Renal cortex interstitium (tissue), 11 donors: Measurements from ENCODE around the gene ZNF792. TPM values are rescaled to one million over a fixed set of nuclear protein-coding genes. Genes with fewer than 3 reads are reported as not detected.
"Not testable (repeated sequence)": the region's sequence is repeated elsewhere in the genome, so short reads cannot be mapped to it uniquely, and the experiment has no call there.

Source experiments
- DNase-seq, 11 donors: peaks; one replicate each; pipeline ENCODE4 v3.0.0-alpha.2; 2013; ENCODE audit warnings: low read depth in 9 of 11, low spot score in 4 of 11; ENCODE audit errors: extremely low read depth in 1 of 11
- polyA plus RNA-seq, 3 donors: library from polyadenylated mRNA; unstranded; fragments of 120-200 nt; gene quantifications; one replicate each; pipeline ENCODE4 v1.2.1, GENCODE V29; 2013; ENCODE audit not compliant: insufficient read length in 3 of 3

Gene ZNF792
- polyA plus RNA-seq, 3 donors: 5.3 to 7.2 (median 5.6) TPM

- DNase-seq: no peak
Measured at GRCh38 chr19:34983786-34984185, 19.8 kb upstream of the ZNF792 start.

GRCh38 chr19:34982275-34982674 is 18.2 kb upstream of the ZNF792 start:
- DNase-seq: no peak

- no peak for DNase-seq
Measured at GRCh38 chr19:34979819-34980640, 16.0 kb upstream of the ZNF792 start.

GRCh38 chr19:34976611-34977010 is 12.6 kb upstream of the ZNF792 start:
- DNase-seq: no peak

- no peak for DNase-seq
Measured at GRCh38 chr19:34975056-34975455, 11.0 kb upstream of the ZNF792 start.

- DNase-seq: no peak
Measured at GRCh38 chr19:34974646-34975045, 10.6 kb upstream of the ZNF792 start.

- DNase-seq: no peak
Measured at GRCh38 chr19:34972163-34972705, 8.2 kb upstream of the ZNF792 start.

- not testable (repeated sequence) for DNase-seq
Measured at GRCh38 chr19:34970185-34970780, 6.3 kb upstream of the ZNF792 start.

GRCh38 chr19:34969721-34970120 is 5.7 kb upstream of the ZNF792 start:
- DNase-seq: no peak

GRCh38 chr19:34967551-34967950 is 3.5 kb upstream of the ZNF792 start:
- DNase-seq: no peak

- DNase-seq: not testable (repeated sequence)
Measured at GRCh38 chr19:34965505-34965904, 1.5 kb upstream of the ZNF792 start.

GRCh38 chr19:34964598-34964997 is 569 bp upstream of the ZNF792 start:
- no peak for DNase-seq

GRCh38 chr19:34962687-34963572 is 1.1 kb downstream of the ZNF792 start:
- DNase-seq: no peak

GRCh38 chr19:34961775-34962686 is 2.0 kb downstream of the ZNF792 start:
- no peak for DNase-seq

GRCh38 chr19:34960940-34961679 is 2.9 kb downstream of the ZNF792 start:
- DNase-seq: no peak

- no peak for DNase-seq
Measured at GRCh38 chr19:34960103-34960805, 3.8 kb downstream of the ZNF792 start.

GRCh38 chr19:34959021-34959420 is 5.0 kb downstream of the ZNF792 start:
- DNase-seq: no peak
